Germinal center (tissue), 1 donor: Measurements from ENCODE around the gene FBXW2.

Experiments used
- DNase-seq: peaks from one replicate; pipeline ENCODE4 v3.0.0; 2012; ENCODE audit warnings: mixed read lengths, low spot score

The FBXW2 gene

GRCh38 chr9:120742951-120743416 lies 50.2 kb downstream of the FBXW2 start:
- peak; percentile 62 for DNase-seq

GRCh38 chr9:120741701-120742100 lies 51.5 kb downstream of the FBXW2 start:
- no peak for DNase-seq

DNA sequence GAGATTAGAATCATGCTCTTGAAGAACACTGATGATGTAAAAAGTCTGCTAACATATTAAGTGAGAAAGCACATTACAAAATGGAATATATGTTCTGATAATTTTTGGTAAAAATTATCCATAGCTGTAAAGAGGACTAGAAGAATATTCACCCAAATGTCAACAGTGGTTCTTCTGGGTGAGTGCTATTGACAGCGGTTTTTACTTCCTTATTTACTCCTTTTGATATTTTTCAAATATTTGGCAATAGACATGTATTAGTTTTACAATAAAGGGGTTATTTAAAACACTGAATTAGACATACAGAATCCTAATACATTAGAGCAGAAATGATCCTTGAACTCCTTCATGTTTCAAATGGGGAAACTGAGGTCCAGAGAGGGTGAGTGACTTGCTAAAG lies 52.0 kb downstream of the FBXW2 start:
- no peak for DNase-seq

GRCh38 chr9:120740132-120740531 lies 53.1 kb downstream of the FBXW2 start:
- no peak for DNase-seq

- no peak for DNase-seq
These were observed 55.6 kb downstream of the FBXW2 start for GRCh38 chr9:120737416-120738165.

- no peak for DNase-seq
These were observed 56.3 kb downstream of the FBXW2 start for GRCh38 chr9:120736881-120737280.

DNA sequence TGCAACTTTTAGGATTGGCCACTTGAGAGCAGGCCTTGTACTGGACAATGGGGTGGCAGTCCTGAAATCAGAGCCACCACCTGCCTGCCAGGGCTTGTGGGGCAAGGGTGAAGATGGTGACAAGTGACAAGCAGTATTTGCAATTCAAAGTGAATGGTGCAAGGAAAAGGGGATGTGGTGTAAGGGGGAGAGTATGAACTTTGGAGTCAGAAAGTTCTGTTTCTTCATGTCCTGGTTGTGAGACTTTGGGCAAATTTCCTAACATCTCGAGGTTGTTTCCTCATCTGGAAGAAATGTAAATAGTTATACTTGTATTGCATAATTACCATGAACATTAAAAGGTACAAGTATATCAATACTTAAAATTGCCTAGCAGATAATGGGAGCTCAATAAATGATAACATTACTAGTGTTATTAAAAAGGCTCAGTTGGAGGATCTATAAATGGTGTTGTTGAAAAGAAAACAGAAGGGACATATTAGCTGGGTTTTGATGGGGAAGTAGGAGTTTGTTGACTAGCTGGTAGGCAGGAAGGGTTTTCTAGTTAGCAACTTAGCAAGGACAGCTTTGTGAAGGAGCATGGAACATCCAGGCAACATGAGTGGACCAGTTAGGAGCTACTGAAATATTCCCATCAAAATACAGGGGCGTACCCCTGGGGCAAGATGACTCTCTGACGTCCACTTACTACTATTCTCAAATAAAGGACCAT lies 57.6 kb downstream of the FBXW2 start:
- DNase-seq: peak; percentile 39

DNA sequence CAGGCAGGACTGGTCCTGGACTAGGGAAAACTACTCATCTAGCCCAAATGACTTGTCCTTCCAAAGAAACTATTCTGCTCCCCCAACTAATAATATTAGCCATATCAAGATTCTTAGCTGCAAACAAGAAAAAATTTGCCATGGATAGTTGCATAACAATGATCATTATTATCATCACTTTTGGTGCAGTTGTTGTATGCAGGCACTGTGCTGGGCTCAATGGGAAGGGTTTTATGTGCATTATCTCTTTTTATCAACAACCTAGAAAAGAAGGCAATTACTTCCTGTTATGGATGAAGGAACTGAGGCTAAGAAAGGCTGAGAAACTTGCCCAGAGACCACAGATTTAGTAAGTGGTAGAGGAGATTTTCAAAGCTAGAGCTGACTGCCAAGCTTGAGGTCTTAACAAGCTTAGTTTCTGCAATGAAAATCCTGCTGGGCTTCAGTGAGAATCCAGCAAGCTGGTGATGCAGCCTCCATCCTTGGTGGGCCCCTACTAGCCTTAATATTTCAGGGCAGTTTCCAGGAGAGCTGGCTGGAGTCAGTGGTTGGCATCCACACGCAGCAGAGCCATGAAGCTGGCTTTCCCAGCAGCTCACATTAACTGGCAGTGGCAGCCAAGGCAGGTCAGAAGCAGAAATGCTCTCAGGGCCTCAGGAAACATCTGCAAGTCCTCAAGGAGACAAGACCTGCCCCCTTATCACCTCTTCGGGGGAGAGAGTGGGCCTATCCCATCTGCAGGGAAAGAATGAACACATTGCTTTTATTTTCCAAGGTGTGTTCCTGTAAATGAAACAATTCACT lies 58.4 kb downstream of the FBXW2 start:
- DNase-seq: no peak

DNA sequence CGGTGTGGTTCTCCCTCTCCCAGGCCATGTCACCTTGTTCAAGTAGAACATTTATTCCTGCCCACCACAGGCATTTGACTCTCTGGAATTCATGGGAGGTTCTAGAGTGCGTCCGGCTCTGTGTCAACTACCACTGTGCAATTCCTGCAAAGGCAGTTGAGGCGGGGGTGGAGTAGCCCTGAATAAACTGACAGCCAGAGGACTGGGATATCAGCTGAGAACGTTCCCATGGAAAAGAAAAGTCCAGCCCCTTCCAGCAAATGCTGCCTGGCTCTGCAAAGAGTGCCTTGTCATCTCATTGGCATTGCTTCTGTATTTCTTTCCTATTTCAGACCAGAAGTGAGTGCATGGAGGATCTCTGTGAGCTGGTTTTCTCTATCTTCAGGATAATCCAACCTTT lies 60.0 kb downstream of the FBXW2 start:
- no peak for DNase-seq

- DNase-seq: no peak
These were observed 62.3 kb downstream of the FBXW2 start for GRCh38 chr9:120730654-120731514.

DNA sequence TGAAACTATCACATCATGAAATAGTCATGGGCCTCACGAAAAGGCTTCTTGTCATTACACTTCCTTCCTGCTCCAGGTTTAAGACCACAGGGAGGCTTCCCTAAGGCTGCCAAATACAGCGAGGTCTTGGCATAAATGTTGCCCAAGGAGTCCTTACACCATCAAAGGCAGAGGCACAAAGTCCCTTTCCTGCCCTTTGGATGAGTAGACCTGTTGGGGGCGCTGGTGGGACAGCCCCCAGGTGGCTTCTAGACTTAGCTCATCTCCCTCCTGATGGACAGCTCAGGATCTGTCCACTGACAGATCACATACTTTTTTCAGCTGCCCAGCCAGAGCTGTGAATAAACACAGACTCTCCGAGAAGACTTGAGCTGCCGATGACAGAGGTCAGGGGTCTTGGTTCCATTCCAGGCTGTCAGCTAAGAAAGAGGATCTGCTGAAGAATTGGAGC lies 63.4 kb downstream of the FBXW2 start:
- DNase-seq: no peak

DNA sequence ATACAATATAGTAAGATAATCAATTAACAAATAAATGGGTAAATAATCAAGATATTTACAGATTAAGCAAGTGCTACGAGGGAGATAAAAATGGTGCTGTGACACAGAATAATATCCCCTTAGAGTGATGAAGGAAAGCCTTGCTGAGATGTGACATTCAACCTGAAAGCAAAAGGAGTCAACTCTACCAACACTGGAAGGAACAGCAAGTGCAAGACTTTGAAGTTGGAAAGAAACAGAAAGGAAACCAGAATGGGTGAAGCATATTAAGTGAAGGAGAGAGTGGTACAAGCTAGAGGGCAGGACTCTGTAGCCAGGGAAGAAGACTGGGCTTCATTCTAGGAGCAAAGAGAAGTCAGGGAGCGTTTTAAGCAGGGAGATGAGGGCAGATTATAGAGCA lies 66.7 kb downstream of the FBXW2 start:
- no peak for DNase-seq

DNA sequence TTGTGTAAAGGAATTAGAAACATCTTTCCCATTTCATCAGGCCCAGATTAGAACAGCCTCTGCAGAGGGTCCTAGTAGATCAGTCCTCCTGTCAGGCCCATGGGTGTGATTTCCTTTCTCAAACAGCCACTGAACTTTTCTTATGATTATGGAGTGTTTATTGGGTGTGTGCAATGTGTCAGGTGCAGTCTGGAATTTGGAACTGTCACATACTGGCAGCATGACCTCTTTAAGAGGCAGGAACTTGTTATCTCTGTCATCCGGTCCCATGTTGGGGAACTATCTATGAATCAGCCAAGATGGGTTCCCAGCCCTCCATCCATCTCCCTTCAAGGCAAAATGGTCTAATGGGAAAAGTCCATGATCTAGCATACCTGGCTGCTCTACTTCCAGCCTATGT lies 67.3 kb downstream of the FBXW2 start:
- DNase-seq: no peak

DNA sequence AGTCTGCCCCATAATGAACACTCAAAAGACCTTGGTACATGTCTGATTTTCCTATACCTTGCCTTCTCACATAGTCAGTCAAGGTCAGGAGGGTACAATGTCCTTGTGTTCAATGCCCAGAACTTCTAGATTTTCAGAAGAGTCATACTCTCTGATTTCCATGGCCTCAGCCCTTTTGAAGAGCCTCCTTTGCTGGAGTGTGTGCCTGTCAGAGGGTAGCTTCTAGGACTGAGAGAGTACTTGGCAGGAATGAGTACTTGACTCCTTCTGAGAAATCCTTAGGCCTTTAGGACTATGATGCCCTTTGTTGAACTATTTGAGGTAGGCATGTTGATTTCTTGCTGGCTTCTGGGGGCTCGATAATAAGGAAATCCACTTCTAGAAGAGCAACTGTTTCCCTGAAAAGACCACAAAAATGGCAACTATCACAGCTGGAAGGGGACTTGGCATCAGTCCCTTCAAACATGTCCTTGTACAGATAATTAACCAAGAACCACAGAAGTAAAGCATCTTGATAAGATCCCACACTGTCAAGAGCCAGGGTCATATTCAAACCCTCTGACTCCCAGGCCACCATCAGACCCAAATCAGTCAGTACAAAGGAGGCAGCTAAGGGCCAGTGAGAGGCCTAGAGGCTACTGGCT lies 68.3 kb downstream of the FBXW2 start:
- no peak for DNase-seq

DNA sequence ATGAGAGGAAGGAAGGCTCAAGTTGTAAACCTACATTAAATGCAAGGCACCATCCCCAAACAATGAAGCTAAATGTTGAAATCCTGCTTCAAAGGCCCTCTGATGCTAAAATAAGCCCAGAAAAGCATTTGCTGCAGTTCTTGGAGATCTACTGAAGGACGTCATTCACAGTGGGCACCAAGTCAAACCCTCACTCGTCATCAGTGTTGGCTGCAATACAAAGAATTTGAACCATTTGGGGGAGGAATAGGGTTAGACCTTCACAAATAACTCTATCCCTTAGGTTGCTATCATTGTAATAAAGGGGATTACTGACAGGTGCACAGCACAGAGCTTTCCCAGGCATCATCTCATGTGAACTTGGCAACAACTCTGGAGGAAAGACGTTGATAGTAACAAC lies 69.7 kb downstream of the FBXW2 start:
- no peak for DNase-seq

DNA sequence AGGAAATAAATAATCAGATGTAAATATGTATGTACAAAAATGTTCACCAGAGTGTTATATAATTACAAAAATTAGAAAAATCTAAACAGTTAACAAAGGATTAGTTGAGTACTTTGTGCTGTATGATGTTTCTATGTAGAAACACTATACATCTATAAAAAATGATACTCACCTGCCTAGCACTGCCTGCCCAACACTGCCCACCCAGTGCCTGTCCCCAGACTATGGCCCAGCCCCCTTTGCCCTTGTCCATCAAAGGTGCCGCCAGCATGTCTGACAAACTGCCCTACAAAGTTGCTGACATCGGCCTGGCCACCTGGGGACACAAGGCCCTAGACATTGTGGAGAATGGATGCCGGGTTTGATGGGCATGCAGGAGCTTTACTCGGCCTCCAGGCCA lies 72.8 kb downstream of the FBXW2 start:
- DNase-seq: no peak

GRCh38 chr9:120718316-120718715 lies 74.9 kb downstream of the FBXW2 start:
- no peak for DNase-seq

- DNase-seq: no peak
These were observed 76.0 kb downstream of the FBXW2 start for GRCh38 chr9:120717176-120717575.

DNA sequence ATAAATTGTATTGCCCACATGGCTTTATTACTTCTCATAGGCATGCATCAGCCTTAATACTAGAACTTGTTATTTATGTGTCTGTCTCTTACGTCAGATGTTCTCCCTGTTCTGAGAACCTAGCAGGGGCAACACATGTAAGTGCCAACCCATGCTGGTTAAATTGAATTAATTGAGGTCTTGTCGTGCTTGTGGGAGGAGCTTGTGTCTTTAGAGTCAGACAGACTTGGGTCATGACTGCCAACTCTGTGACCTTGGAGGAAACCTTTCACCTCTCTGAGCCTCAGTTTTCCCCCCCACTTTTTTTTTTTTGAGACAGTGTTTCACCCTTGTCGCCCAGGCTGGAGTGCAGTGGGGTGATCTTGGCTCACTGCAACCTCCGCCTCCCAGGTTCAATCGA lies 76.7 kb downstream of the FBXW2 start:
- DNase-seq: no peak

- DNase-seq: no peak
These were observed 77.8 kb downstream of the FBXW2 start for GRCh38 chr9:120715389-120715924.

GRCh38 chr9:120714846-120715388 lies 78.3 kb downstream of the FBXW2 start:
- no peak for DNase-seq
